ENCODE measurements around the gene CABLES1. TPM values are rescaled to one million over a fixed set of nuclear protein-coding genes. Genes with fewer than 3 reads are reported as not detected.
A peak's percentile ranks its signal among the peaks of the same experiment; 100 is the strongest.

Gene CABLES1
- total RNA-seq, 1 experiment from 2014 or later = 11.8 TPM

DNA sequence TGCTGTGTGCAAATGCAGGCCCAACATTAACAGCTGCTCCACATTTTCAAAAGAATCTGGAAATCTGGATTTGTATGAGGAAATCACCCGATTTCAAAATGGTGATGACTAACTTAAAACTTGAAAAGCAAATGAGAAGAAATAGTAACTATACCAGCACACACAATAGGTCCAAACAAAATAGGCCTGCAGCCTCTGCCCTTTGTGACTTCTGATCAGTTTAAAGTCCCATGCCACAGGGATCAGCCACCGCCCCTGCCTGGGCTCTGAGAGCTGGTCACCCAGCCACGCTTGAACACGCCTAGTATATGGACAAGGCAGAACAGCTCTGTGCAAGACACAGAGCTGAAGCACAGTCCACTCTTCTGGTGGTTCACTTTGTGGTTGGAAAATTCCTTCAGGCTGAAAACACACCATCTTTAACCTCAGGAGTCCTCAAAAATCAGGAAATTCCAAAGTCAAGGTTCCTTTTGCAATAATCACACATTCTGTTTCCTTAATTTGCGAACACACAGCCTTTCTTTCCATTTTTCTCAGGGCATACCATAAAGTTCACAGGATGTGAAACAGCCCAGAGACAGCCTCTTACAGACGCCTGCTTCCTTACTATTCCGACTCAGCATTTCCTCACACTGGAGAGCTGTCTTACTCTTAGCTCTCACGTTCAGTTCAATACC is 167.7 kb downstream of the CABLES1 start:
- ChIA-PET POLR2A (ENCODE audit: unreplicated experiment) (interaction anchor here (0.6 to 0.7 kb wide), 2 partner anchors 121 to 263 kb away, joined by 3 to 5 read pairs; no protein-coding TSS in a partner anchor), CTCF (no interaction called here)
- Histone ChIP-seq H3K4me2 (peak overlapping the region; percentile 53), H3K4me1 (replicated peaks; ENCODE audit: insufficient read depth) (peaks cover 26% of the 10 kb centered on the region), H3K36me3 (ENCODE audit: low read depth) (no peaks in the 10 kb centered on the region), H3K27me3 (ENCODE audit: insufficient read depth, low read depth) (no peaks in the 10 kb centered on the region), H3F3A (ENCODE audit: insufficient read depth, low read depth) (peaks cover 28% of the 10 kb centered on the region), H3K9me3 (ENCODE audit: insufficient read depth, low read depth) (no peaks in the 10 kb centered on the region), H3K9me2 (ENCODE audit: insufficient read depth) (no peaks in the 10 kb centered on the region), H2AFZ (peak overlapping the region; percentile 21; the same call in 1 of the 2 replicates), H4K20me1 (ENCODE audit: insufficient read depth) (no peaks in the 10 kb centered on the region), H3K4me3 (no peak overlapping the region), H3K79me2 (ENCODE audit: low read depth) (no peaks in the 10 kb centered on the region), H3K27ac (peak overlapping the region; percentile 89)
- peak in 1 of 2 experiments; percentile 78 for DNase-seq
- intact Hi-C loops (cut with micrococcal nuclease; ENCODE audit: unreplicated experiment) = no loop called here
- BruUV-seq (replicated peaks) = no TSS peak
- no peak for TF ChIP-seq EZH2 (IDR thresholded peaks at IDR 0.05; ENCODE audit: low read depth)
- TF ChIP-seq, protein P1, sequence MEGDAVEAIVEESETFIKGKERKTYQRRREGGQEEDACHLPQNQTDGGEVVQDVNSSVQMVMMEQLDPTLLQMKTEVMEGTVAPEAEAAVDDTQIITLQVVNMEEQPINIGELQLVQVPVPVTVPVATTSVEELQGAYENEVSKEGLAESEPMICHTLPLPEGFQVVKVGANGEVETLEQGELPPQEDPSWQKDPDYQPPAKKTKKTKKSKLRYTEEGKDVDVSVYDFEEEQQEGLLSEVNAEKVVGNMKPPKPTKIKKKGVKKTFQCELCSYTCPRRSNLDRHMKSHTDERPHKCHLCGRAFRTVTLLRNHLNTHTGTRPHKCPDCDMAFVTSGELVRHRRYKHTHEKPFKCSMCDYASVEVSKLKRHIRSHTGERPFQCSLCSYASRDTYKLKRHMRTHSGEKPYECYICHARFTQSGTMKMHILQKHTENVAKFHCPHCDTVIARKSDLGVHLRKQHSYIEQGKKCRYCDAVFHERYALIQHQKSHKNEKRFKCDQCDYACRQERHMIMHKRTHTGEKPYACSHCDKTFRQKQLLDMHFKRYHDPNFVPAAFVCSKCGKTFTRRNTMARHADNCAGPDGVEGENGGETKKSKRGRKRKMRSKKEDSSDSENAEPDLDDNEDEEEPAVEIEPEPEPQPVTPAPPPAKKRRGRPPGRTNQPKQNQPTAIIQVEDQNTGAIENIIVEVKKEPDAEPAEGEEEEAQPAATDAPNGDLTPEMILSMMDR (conservative IDR thresholded peaks at IDR 0.05) = no peak

DNA sequence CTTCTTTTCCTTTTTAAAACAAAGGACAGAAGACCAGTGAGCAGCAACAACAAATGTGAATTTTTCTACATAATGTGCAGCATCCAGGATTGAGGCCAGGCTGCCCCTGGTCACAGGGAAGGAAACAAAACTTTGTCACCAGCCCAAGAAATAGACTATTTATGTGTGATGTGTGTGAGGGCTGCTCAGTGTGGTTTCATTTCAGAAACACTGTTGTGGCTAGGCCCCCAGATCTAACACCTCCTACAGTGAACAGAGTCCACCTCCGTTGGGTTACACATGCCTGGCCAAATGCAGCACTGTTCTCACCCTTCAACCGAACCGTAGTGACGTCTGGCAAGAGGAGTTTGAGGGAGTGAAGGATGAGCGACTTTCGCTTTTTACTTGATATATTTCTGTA is 171.5 kb downstream of the CABLES1 start:
- H3K4me1 ChIP-seq (replicated peaks; ENCODE audit: insufficient read depth) = peaks cover 24% of the 10 kb centered on the region
- H3K4me3 ChIP-seq = no peak overlapping the region
- DNase-seq = no peak
- H3F3A ChIP-seq (ENCODE audit: insufficient read depth, low read depth) = peaks cover 28% of the 10 kb centered on the region
- no peaks in the 10 kb centered on the region for H3K9me2 ChIP-seq (ENCODE audit: insufficient read depth)
- H3K79me2 ChIP-seq (ENCODE audit: low read depth) = 0 out of 2 replicates have a peak, but pooled peaks cover under 1% of the 10 kb centered on the region
- no peaks in the 10 kb centered on the region for H3K36me3 ChIP-seq (ENCODE audit: low read depth)
- H3K27ac ChIP-seq = no peak overlapping the region
- ChIA-PET POLR2A (ENCODE audit: unreplicated experiment) (no interaction called here), CTCF (no interaction called here)
- H2AFZ ChIP-seq = no peak overlapping the region
- TF ChIP-seq, protein P1 (conservative IDR thresholded peaks at IDR 0.05) = no peak
- no peak for TF ChIP-seq EZH2 (IDR thresholded peaks at IDR 0.05; ENCODE audit: low read depth)
- H3K4me2 ChIP-seq = no peak overlapping the region
- H3K9me3 ChIP-seq (ENCODE audit: insufficient read depth, low read depth) = no peaks in the 10 kb centered on the region
- H3K27me3 ChIP-seq (ENCODE audit: insufficient read depth, low read depth) = no peaks in the 10 kb centered on the region
- no TSS peak for BruUV-seq (replicated peaks)
- no peaks in the 10 kb centered on the region for H4K20me1 ChIP-seq (ENCODE audit: insufficient read depth)
- intact Hi-C loops (cut with micrococcal nuclease; ENCODE audit: unreplicated experiment) = no loop called here

DNA sequence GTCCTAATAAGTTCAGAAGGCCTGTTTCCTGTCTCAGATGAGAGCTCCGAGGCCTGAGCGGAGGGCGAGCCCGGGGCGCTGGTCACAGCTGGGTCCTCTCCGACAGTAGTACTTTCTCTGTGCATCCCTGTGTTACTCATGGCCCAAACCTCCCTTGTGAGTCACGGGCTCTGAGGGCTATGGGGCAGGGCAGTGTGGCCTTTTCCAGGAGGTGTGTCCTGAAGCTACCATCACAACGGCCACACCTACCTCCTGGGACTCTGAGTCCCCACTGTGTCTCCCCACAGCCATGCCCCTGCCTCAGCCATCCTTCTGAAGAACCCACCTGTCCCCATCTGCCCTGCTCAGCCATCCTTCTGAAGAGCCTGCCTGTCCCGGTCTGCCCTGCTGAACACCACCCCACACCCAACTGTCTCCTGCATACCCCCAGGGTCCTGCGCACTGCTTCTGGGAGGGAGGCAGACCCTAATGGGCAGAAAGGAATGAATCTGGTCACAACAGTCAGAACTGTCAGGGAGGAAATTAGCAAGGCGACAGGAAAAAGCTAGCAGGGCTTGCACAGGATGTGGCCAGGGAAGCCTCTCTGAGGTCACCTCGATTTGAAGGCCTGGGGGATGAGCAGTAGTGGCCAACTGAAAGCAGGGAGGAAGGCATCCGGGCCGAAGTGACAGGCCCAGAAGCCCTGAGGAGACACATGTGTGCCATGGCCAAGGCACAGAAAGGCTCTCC is 172.4 kb downstream of the CABLES1 start:
- no TSS peak for BruUV-seq (replicated peaks)
- peaks cover 19% of the 10 kb centered on the region for H3F3A ChIP-seq (ENCODE audit: insufficient read depth, low read depth)
- H2AFZ ChIP-seq = no peak overlapping the region
- intact Hi-C loops (cut with micrococcal nuclease; ENCODE audit: unreplicated experiment) = no loop called here
- peaks cover 15% of the 10 kb centered on the region for H3K4me1 ChIP-seq (replicated peaks; ENCODE audit: insufficient read depth)
- H3K27ac ChIP-seq = no peak overlapping the region
- H3K27me3 ChIP-seq (ENCODE audit: insufficient read depth, low read depth) = no peaks in the 10 kb centered on the region
- no peaks in the 10 kb centered on the region for H4K20me1 ChIP-seq (ENCODE audit: insufficient read depth)
- H3K9me2 ChIP-seq (ENCODE audit: insufficient read depth) = no peaks in the 10 kb centered on the region
- no peaks in the 10 kb centered on the region for H3K9me3 ChIP-seq (ENCODE audit: insufficient read depth, low read depth)
- CTCF ChIA-PET = no interaction called here
- TF ChIP-seq EZH2 (IDR thresholded peaks at IDR 0.05; ENCODE audit: low read depth) = no peak
- TF ChIP-seq, protein P1 (conservative IDR thresholded peaks at IDR 0.05) = no peak
- H3K4me3 ChIP-seq = no peak overlapping the region
- POLR2A ChIA-PET (ENCODE audit: unreplicated experiment) = no interaction called here
- no peaks in the 10 kb centered on the region for H3K36me3 ChIP-seq (ENCODE audit: low read depth)
- H3K79me2 ChIP-seq (ENCODE audit: low read depth) = 0 out of 2 replicates have a peak, but pooled peaks cover 5% of the 10 kb centered on the region
- H3K4me2 ChIP-seq = no peak overlapping the region
- no peak for DNase-seq

Other genes with a start within 250 kb of the CABLES1 start
- gene RBBP8, start 202.2 kb upstream of the CABLES1 start, total RNA-seq (2021) = 22.0 and 28.4 TPM in 2 replicates